Fibroblast of lung (primary cell): ENCODE results near the gene IGFL4.

Source experiments
- EZH2 ChIP-seq: IDR thresholded peaks from 2 replicates; pipeline ENCODE4 v1.5.1; 2012; ENCODE audit warnings: low read length, control low read depth, mild to moderate bottlenecking; ENCODE audit errors: missing control alignments
- TF ChIP-seq, protein P1 (sequence below), 2 donors: IDR thresholded peaks in 1 of 2; conservative IDR thresholded peaks in 1 of 2; 1 replicate in 1 of 2; 2 replicates in 1 of 2; pipeline ENCODE4 v1.5.1; 2011 to 2012; ENCODE audit warnings: low read length in 2 of 2, control low read depth in 1 of 2, inconsistent platforms in 1 of 2, low read depth in 1 of 2, mild to moderate bottlenecking in 1 of 2

DNA sequence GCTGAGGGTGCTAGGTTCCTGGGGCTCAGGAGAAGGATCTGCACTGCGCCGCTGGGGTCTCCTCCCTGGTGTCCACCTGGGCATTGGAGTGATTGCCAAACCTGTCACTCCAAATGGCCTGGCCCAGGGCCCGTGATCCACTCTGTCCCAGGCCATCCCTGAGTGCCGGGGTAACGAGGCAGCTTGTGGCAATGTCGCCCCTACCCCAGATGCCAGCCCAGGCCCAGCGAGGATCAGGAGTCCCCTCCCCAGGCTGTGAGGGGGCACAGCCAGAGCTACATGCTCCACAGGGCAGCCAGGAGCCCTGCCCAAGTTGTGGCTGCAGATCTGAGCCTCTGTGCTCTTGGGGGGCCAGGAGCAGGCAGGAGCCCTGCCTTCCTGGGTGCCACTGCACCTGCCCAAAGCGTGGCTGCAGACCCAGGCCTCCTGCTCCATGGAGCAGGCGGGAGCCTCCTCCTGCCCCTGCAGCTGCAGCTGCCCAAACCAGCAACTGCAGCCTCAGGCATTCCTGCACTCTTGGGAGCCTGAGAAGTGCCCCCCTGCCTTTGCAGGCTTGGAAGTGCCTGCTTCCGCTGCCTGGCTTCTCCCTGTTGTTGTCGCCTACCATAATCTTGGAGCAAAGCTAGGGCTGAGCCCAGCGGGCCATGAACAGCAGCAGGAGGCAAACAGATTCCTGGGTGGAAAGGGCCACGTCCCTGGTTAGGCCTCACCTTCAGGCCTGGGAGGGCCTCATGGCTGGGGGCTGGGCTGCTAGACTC, 4.6 kb downstream of the IGFL4 start:
- TF ChIP-seq, protein P1, sequence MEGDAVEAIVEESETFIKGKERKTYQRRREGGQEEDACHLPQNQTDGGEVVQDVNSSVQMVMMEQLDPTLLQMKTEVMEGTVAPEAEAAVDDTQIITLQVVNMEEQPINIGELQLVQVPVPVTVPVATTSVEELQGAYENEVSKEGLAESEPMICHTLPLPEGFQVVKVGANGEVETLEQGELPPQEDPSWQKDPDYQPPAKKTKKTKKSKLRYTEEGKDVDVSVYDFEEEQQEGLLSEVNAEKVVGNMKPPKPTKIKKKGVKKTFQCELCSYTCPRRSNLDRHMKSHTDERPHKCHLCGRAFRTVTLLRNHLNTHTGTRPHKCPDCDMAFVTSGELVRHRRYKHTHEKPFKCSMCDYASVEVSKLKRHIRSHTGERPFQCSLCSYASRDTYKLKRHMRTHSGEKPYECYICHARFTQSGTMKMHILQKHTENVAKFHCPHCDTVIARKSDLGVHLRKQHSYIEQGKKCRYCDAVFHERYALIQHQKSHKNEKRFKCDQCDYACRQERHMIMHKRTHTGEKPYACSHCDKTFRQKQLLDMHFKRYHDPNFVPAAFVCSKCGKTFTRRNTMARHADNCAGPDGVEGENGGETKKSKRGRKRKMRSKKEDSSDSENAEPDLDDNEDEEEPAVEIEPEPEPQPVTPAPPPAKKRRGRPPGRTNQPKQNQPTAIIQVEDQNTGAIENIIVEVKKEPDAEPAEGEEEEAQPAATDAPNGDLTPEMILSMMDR (conservative IDR thresholded peaks at IDR 0.05 in 1 of 2, IDR thresholded peaks at IDR 0.05 in 1 of 2; ENCODE audit: low read depth in 1 of 2, low read length in 2 of 2) = no peak
- no peak for TF ChIP-seq EZH2
